GM19324 (cell line): ENCODE data around the gene SLC39A11.
"Not testable (repeated sequence)": the region's sequence is repeated elsewhere in the genome, so short reads cannot be mapped to it uniquely, and the experiment has no call there.

ENCODE experiments used
- ATAC-seq: cut with Tn5 transposase; IDR thresholded peaks from one replicate; pipeline ENCODE4 v1.9.1; 2021; ENCODE audit warnings: mild to moderate bottlenecking, moderate library complexity; ENCODE audit not compliant: unreplicated experiment, low FRiP score

SLC39A11 gene, protein sequence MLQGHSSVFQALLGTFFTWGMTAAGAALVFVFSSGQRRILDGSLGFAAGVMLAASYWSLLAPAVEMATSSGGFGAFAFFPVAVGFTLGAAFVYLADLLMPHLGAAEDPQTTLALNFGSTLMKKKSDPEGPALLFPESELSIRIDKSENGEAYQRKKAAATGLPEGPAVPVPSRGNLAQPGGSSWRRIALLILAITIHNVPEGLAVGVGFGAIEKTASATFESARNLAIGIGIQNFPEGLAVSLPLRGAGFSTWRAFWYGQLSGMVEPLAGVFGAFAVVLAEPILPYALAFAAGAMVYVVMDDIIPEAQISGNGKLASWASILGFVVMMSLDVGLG

DNA sequence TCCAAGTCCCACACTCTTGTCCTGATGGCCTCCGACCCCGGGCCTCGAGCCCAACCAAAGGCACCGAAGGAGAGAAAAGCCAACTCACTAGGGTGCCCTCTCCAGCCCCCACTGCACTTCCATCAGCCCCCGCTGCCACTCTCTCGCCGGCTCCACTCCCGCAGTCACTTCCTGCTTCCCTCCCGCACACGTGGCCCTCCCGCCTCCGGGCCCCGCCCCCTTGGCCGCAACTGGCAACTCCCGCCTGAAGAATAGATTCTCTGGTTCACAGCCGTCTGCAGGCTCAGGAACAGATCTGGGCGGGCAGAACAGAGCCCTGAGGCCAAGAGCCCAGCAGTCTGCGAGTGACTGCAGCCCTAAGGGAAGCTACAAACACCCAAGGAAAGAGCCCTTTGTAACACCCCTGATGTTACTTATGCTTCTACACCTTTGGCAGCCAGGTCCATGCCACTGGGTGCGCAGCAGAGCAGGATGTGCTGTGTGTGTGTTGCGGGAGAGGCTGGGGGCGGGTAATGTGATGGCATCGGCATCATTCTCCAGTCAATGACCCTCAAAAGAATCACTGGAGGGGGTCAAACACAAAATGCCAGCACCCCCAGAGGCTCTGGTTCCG is at the start of gene SLC39A11:
Gene SLC39A11 (minus strand): TSS at position 166 of the 613 bp plus-strand sequence. CDS start 3,924 bp downstream, outside the sequence.
- ATAC-seq, result peak; percentile 96

GRCh38 chr17:73141411-73141810 is 48.9 kb upstream of the SLC39A11 start:
- ATAC-seq, result no peak

GRCh38 chr17:73140566-73140965 is 48.1 kb upstream of the SLC39A11 start:
- ATAC-seq, result no peak

DNA sequence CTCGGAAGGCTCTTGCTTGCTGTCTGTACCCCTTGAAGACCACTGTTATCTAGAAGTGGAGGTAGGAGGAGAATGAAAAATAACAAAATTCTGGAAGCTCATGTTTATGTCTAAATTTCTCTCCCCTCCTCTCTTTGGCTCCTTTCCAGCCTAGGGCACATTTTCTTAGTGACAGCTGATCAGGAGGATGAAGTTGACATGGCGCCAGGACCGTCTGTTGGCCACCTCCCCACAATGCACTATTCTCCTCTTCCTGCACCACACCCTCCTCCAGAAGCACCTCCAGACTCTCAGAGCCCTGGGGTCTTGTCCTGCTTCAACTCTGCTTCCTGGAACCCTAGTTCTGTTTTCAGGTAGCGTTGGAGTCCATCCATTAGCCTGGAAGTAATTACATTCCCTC is 46.8 kb upstream of the SLC39A11 start:
- no peak for ATAC-seq

GRCh38 chr17:73138541-73139138 is 46.2 kb upstream of the SLC39A11 start:
- ATAC-seq, result no peak

GRCh38 chr17:73137376-73137775 is 44.9 kb upstream of the SLC39A11 start:
- no peak for ATAC-seq

GRCh38 chr17:73135766-73136165 is 43.3 kb upstream of the SLC39A11 start:
- no peak for ATAC-seq

DNA sequence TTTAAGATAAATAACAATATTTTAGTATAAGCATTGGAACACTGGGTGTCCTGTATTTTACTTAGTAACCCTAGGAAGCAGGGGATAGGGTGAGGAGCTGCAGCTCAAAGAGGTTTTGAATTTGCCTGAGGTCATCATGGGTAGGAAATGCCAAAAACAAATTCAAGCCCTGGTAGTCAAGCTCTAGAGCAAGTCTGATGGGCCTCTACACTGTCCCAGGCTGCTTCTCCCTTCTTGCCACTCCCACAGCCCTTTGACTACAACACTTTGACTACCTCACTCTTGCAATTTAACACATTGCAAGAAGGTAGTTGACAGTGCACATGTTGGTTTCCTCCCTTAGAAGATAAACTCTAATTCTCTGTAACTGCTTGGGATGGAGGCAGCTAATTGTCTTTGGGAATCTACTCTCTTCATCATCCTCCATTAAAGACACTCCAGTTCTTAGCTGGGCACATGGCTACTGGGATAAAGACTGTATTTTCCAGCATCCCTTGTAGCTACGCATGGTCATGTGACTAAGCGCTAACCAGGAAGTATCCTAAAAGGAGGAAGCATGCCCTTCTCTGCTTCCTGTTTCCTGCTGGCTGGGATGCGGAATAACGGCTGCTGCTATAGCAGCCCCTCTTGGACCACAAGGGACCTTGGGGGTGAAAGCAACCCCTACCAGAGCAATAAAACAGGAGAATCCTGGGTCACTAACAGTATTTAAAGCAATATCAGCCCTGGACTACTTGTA is 41.6 kb upstream of the SLC39A11 start:
- ATAC-seq, result no peak

DNA sequence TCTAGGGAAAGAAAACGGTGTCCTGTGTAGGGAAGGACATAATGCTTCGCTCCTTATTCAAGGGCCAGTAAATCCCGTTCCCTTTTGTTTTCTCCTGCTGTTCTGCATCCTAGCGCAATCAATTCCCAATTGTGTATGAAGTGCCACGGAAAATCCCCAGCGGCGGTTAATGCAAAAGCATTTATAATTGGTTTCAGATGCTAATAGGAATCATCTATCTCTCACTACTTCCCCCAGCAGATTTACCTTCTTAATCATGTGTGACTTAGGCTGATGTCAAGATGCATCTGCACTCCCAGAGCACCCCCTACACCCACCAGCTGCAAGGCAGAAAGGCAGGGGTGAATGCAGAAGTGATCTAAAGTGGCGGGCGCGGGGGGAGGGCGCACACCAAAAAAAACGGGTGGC is 39.6 kb upstream of the SLC39A11 start:
- no peak for ATAC-seq

- ATAC-seq, result not testable (repeated sequence)
Observed at GRCh38 chr17:73131439-73131838, 39.0 kb upstream of the SLC39A11 start.

GRCh38 chr17:73130977-73131376 is 38.5 kb upstream of the SLC39A11 start:
- no peak for ATAC-seq

- ATAC-seq, result no peak
Observed at GRCh38 chr17:73128496-73128895, 36.0 kb upstream of the SLC39A11 start.

GRCh38 chr17:73126716-73127473 is 34.4 kb upstream of the SLC39A11 start:
- ATAC-seq, result no peak

- ATAC-seq, result no peak
Observed at GRCh38 chr17:73123606-73124320, 31.3 kb upstream of the SLC39A11 start.

DNA sequence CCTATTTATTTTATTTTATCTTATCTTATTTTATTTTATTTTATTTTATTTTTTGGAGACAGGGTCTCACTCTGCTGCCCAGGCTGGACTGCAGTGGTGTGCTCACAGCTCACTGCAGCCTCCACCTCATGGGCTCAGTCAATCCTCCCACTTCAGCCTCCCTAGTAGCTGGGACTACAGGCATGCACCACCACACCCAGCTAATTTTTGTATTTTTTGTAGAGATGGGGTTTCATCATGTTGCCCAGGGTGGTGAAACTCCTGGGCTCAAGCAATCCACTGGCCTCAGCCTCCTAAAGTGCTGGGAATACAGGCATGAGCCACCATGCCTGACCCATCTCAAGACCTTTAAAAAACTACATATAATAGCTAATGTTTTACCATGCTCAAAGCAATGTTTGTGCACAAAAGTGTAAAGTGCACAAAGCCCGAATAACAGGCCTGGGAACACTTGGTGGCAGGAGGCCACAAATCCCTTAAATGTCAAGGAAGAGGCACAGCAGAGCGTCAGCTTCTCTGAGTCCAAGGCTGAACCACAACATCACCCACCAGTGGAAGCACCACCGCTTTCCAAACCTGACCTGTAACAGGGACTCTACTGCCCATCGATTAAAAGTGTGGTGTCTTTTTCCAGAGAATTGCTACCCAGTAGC is 30.6 kb upstream of the SLC39A11 start:
- ATAC-seq, result no peak

- no peak for ATAC-seq
Observed at GRCh38 chr17:73121506-73121905, 29.0 kb upstream of the SLC39A11 start.

- ATAC-seq, result no peak
Observed at GRCh38 chr17:73119631-73120030, 27.1 kb upstream of the SLC39A11 start.

- ATAC-seq, result no peak
Observed at GRCh38 chr17:73118951-73119391, 26.5 kb upstream of the SLC39A11 start.

- ATAC-seq, result no peak
Observed at GRCh38 chr17:73118139-73118538, 25.7 kb upstream of the SLC39A11 start.
